ENCODE data around the gene MRPS2.

- TF ChIP-seq POLR2A (IDR thresholded peaks at IDR 0.05; ENCODE audit: low read depth, low read length) (no peak), BHLHE40 (IDR thresholded peaks at IDR 0.05; ENCODE audit: low read depth, low read length) (no peak)
- TF ChIP-seq, protein P1, sequence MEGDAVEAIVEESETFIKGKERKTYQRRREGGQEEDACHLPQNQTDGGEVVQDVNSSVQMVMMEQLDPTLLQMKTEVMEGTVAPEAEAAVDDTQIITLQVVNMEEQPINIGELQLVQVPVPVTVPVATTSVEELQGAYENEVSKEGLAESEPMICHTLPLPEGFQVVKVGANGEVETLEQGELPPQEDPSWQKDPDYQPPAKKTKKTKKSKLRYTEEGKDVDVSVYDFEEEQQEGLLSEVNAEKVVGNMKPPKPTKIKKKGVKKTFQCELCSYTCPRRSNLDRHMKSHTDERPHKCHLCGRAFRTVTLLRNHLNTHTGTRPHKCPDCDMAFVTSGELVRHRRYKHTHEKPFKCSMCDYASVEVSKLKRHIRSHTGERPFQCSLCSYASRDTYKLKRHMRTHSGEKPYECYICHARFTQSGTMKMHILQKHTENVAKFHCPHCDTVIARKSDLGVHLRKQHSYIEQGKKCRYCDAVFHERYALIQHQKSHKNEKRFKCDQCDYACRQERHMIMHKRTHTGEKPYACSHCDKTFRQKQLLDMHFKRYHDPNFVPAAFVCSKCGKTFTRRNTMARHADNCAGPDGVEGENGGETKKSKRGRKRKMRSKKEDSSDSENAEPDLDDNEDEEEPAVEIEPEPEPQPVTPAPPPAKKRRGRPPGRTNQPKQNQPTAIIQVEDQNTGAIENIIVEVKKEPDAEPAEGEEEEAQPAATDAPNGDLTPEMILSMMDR (conservative IDR thresholded peaks at IDR 0.05; ENCODE audit: low read depth, low read length), result no peak
Measured at GRCh38 chr9:135500071-135500524, 384 bp upstream of the MRPS2 start.
